K562 (cell line): ENCODE results near the gene TNIK. TPM values are rescaled to one million over a fixed set of nuclear protein-coding genes. Genes with fewer than 3 reads are reported as not detected.

Experiments used
- ATAC-seq: fragments of 200-7000 bp; cut with Tn5 transposase; 3 replicates; pipeline ENCODE4 v1.9.1; 2020; ENCODE audit warnings: moderate library complexity
- BruUV-seq: library from RNA; stranded (reverse); fragments of 400-500 nt; replicated peaks from 2 replicates; lab custom pipeline; 2021; lab: Mats Ljungman, UMichigan
- CTCF ChIA-PET: fragments of 300-600 bp; formaldehyde crosslinking; extraction: SDS; loops from one replicate; lab custom pipeline; 2021; ENCODE audit warnings: low intra/inter-chr PET ratio; lab: Yijun Ruan, JAX
- POLR2A ChIA-PET: fragments of 300-600, 350-650 bp; sonication (Branson Sonifier 250); formaldehyde crosslinking; extraction: SDS; loops from one replicate; lab custom pipeline; 2021; ENCODE audit warnings: antibody characterized with exemption, inconsistent platforms; lab: Yijun Ruan, JAX
- DNase-seq, 4 experiments: peaks; one replicate each; pipeline versions ENCODE4 v3.0.0 to v3.0.0-alpha.2; 2011 to 2018; ENCODE audit warnings: low spot score in 3 of 4, mixed read lengths in 3 of 4; ENCODE audit errors: extremely low read depth in 1 of 4
- FAIRE-seq: peaks from 2 replicates; lab custom pipeline; 2011; peaks lifted over from hg19 to GRCh38; lab: Jason Lieb, UNC
- H2AFZ ChIP-seq: 2 replicates; pipeline ENCODE4 v1.6.0; 2011; ENCODE audit warnings: low read depth, low read length, control low read depth, inconsistent platforms
- H3K27ac ChIP-seq: fragments of 200-600 bp; 3 replicates; pipeline ENCODE4 v1.8.0; 2011; ENCODE audit warnings: low read depth, mild to moderate bottlenecking, control low read depth, inconsistent platforms, low read length, moderate library complexity, mixed read lengths; ENCODE audit errors: extremely low read depth
- H3K27me3 ChIP-seq, 2 experiments: fragments of 300-600 bp in 1 of 2; 2 replicates in 1 of 2; 3 replicates in 1 of 2; pipeline versions ENCODE4 v1.6.0 to v1.8.0; 2011; ENCODE audit warnings: inconsistent platforms in 2 of 2, low read length in 2 of 2, mild to moderate bottlenecking in 1 of 2, mixed read lengths in 1 of 2, moderate library complexity in 1 of 2; ENCODE audit not compliant: control insufficient read depth in 2 of 2, insufficient read depth in 2 of 2
- H3K36me3 ChIP-seq: fragments of 300-600 bp; 3 replicates; pipeline ENCODE4 v1.8.0; 2011; ENCODE audit warnings: mild to moderate bottlenecking, low read length, inconsistent platforms; ENCODE audit not compliant: control insufficient read depth, insufficient read depth
- H3K4me1 ChIP-seq, 2 experiments: fragments of 200-600 bp in 1 of 2; replicated peaks in 1 of 2; 2 replicates in 1 of 2; 3 replicates in 1 of 2; pipeline versions ENCODE4 v1.5.1 to v1.8.0; 2011; ENCODE audit warnings: inconsistent platforms in 2 of 2, low read length in 2 of 2, mild to moderate bottlenecking in 1 of 2, mixed read lengths in 1 of 2, moderate library complexity in 1 of 2; ENCODE audit not compliant: control insufficient read depth in 2 of 2, insufficient read depth in 2 of 2
- H3K4me2 ChIP-seq: 2 replicates; pipeline ENCODE4 v1.6.1; 2011; ENCODE audit warnings: low read length, control low read depth, inconsistent platforms, mixed read lengths; ENCODE audit not compliant: insufficient read depth
- H3K4me3 ChIP-seq: fragments of 200-600 bp; sonication (generic), shearing (Covaris generic); 2 replicates; pipeline ENCODE4 v1.5.1; 2016; ENCODE audit warnings: control low read depth, inconsistent platforms
- H3K79me2 ChIP-seq: fragments of 200-600 bp; 3 replicates; pipeline ENCODE4 v1.8.0; 2011; ENCODE audit warnings: low read length, inconsistent platforms; ENCODE audit not compliant: control insufficient read depth, insufficient read depth
- H3K9ac ChIP-seq, 2 experiments: 2 replicates each; pipeline versions ENCODE4 v1.6.0 to v1.6.1; 2011; ENCODE audit warnings: low read depth in 2 of 2, low read length in 2 of 2, control low read depth in 1 of 2, inconsistent platforms in 1 of 2, mild to moderate bottlenecking in 1 of 2, mixed read lengths in 1 of 2; ENCODE audit not compliant: insufficient read depth in 1 of 2
- H3K9me1 ChIP-seq: one replicate; pipeline ENCODE4 v1.6.0; 2011; ENCODE audit warnings: inconsistent platforms, mild to moderate bottlenecking, low read length, moderate library complexity; ENCODE audit not compliant: control insufficient read depth, insufficient read depth
- H3K9me3 ChIP-seq: replicated peaks from 2 replicates; pipeline ENCODE4 v1.5.1; 2011; ENCODE audit warnings: low read depth, low read length, inconsistent platforms; ENCODE audit not compliant: control insufficient read depth, insufficient read depth
- H4K20me1 ChIP-seq: replicated peaks from 2 replicates; pipeline ENCODE4 v1.6.1; 2011; ENCODE audit warnings: low read length, inconsistent platforms, mixed read lengths; ENCODE audit not compliant: control insufficient read depth, insufficient read depth
- MAZ ChIP-seq, 2 experiments: fragments of 450-650 bp in 1 of 2; sonication (generic) in 1 of 2; formaldehyde crosslinking; IDR thresholded peaks in 1 of 2; conservative IDR thresholded peaks in 1 of 2; 2 replicates each; pipeline versions ENCODE4 v1.4.0 to v1.5.0; 2020; ENCODE audit warnings: mild to moderate bottlenecking in 1 of 2, missing genetic modification reagents in 1 of 2
- NRF1 ChIP-seq, 2 experiments: fragments of 450-650 bp; IDR thresholded peaks in 1 of 2; conservative IDR thresholded peaks in 1 of 2; 2 replicates each; pipeline ENCODE4 v1.6.1; 2014; ENCODE audit warnings: mild to moderate bottlenecking in 2 of 2
- ZBTB7A ChIP-seq: IDR thresholded peaks from 2 replicates; pipeline ENCODE4 v1.6.1; 2011; ENCODE audit warnings: low read depth, mild to moderate bottlenecking, low read length, moderate library complexity, borderline replicate concordance; ENCODE audit not compliant: control insufficient read depth
- WGBS: fragments of 100-300 bp; shearing (Covaris generic); methylation state at CpG from one replicate; pipeline ENCODE4 v1.1.6; 2016; ENCODE audit warnings: low coverage, mixed read lengths; ENCODE audit not compliant: insufficient coverage; ENCODE audit errors: missing lambda C conversion rate; 5-methylcytosine and 5-hydroxymethylcytosine counted together
- in situ Hi-C: fragments of 300-500 bp; cut with MboI; formaldehyde crosslinking; loops from 4 replicates; pipeline ENCODE4 v1.15.0; 2018; ENCODE audit warnings: inconsistent platforms, mixed read lengths
- intact Hi-C: fragments of 100-400 bp; cut with micrococcal nuclease; formaldehyde crosslinking; loops from 2 replicates; pipeline ENCODE4 v1.14.2; 2022
- polyA plus RNA-seq, 8 experiments: library from polyadenylated mRNA; depleted of rRNA in 4 of 8; stranded (reverse) in 5 of 8; unstranded in 3 of 8; fragments of >200 nt; fragmentation: Nextera tagmentation in 2 of 8; fragmentation: Illumina TruSeq in 1 of 8; extraction: Ambion mirVana in 2 of 8; extraction: Trizol in 1 of 8; gene quantifications; 2 replicates each; pipeline versions ENCODE4 v1.2.1 to v1.2.3, GENCODE V29; 2011 to 2014; ENCODE audit warnings: inconsistent platforms in 1 of 8, missing spikeins in 1 of 8
- total RNA-seq, 7 experiments: library from RNA; depleted of rRNA in 6 of 7; stranded (reverse); fragments of >200 nt in 6 of 7; fragmentation: Illumina TruSeq in 2 of 7; extraction: Trizol in 2 of 7; gene quantifications; 2 replicates each; pipeline versions ENCODE4 v1.2.1 to v1.2.3, GENCODE V29; 2011 to 2021; ENCODE audit warnings: low replicate concordance in 1 of 7
- TF ChIP-seq, protein P1 (sequence below): sonication (generic); formaldehyde crosslinking; IDR thresholded peaks from 2 replicates; pipeline ENCODE4 v1.8.0; 2023; ENCODE audit warnings: missing genetic modification reagents, mild to moderate bottlenecking, borderline replicate concordance

TNIK gene
- total and polyA plus RNA-seq, 9 of the 15 experiments (the other 6 are each of a cell fraction or from before 2014, with no cell fraction given), result 6.6 to 39.0 (median 24.7) TPM

DNA sequence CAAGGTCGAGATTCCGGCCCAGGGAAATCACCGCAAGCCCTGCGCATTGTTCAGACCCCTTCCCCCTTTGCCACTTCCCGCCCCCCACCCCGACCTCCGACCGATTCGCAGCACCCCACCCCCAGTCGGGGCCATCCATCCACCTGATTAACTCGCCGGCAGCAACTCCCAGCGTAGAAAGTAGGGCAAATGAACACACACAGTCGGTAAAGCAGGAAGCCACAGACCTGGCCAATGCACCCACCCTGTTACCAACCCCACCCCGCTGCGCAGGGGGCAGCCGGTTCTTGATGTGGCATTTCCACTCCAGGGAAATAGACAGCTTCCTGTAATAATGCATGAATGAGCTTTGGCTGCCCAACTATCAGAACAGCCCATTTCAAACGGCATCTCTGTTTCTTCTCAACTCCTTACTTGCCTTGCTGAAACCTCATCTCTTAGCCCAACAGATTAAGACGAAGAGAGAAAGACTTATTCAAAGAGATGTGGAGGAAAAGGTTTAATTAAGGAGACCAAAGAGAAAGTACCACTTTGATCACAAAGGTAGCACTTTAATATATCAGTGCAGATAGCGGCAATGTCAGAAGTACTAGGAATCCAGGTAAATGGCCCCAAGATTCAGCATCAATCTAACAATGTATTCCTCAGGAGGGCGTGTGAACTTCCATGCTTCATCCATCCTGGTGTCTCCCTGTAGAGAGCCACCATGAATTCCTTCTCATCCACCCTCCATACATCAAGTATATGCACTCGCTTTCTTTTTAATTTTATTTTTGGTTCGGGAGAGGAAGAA lies 1.9 kb downstream of the TNIK start:
- H4K20me1 ChIP-seq, result peaks cover 23% of the 10 kb centered on the region
- ATAC-seq, result no peak
- FAIRE-seq, result no peak
- WGBS, result 5% methylated on average over 16 of the region's 23 CpGs
- H3K4me3 ChIP-seq, result peak overlapping the region; percentile 57
- in situ Hi-C loops (no loop called here), intact Hi-C loops (loop anchor here (10.0 kb wide), 1 partner anchor 83 kb away; no protein-coding TSS in a partner anchor)
- H3K27ac ChIP-seq, result no peak overlapping the region; the same call in 2 of the 3 replicates
- peak overlapping the region; percentile 82 to 96; a peak in 3 of 4 replicates for H3K9ac ChIP-seq
- ChIA-PET CTCF (no interaction called here), POLR2A (interaction anchor here (1.3 to 2.3 kb wide), 2 partner anchors 11 to 353 kb away, joined by 5 to 7 read pairs; no protein-coding TSS in a partner anchor)
- TSS peak; percentile 44 for BruUV-seq
- no peaks in the 10 kb centered on the region for H3K27me3 ChIP-seq
- peak overlapping the region; percentile 94 for H3K4me2 ChIP-seq
- no peak for DNase-seq
- TF ChIP-seq NRF1 (conservative IDR thresholded peaks at IDR 0.05 in 1 of 2, IDR thresholded peaks at IDR 0.05 in 1 of 2) (0 out of 4 replicates have a peak, but pooled peaks of 1 of the 2 experiments have one; percentile 14), MAZ (CRISPR knock-in tag; conservative IDR thresholded peaks at IDR 0.05 in 1 of 2, IDR thresholded peaks at IDR 0.05 in 1 of 2) (0 out of 4 replicates have a peak, but pooled peaks of 1 of the 2 experiments have one; percentile 11), ZBTB7A (0 out of 2 replicates have a peak, but pooled peaks have one; percentile 20)
- TF ChIP-seq, protein P1, sequence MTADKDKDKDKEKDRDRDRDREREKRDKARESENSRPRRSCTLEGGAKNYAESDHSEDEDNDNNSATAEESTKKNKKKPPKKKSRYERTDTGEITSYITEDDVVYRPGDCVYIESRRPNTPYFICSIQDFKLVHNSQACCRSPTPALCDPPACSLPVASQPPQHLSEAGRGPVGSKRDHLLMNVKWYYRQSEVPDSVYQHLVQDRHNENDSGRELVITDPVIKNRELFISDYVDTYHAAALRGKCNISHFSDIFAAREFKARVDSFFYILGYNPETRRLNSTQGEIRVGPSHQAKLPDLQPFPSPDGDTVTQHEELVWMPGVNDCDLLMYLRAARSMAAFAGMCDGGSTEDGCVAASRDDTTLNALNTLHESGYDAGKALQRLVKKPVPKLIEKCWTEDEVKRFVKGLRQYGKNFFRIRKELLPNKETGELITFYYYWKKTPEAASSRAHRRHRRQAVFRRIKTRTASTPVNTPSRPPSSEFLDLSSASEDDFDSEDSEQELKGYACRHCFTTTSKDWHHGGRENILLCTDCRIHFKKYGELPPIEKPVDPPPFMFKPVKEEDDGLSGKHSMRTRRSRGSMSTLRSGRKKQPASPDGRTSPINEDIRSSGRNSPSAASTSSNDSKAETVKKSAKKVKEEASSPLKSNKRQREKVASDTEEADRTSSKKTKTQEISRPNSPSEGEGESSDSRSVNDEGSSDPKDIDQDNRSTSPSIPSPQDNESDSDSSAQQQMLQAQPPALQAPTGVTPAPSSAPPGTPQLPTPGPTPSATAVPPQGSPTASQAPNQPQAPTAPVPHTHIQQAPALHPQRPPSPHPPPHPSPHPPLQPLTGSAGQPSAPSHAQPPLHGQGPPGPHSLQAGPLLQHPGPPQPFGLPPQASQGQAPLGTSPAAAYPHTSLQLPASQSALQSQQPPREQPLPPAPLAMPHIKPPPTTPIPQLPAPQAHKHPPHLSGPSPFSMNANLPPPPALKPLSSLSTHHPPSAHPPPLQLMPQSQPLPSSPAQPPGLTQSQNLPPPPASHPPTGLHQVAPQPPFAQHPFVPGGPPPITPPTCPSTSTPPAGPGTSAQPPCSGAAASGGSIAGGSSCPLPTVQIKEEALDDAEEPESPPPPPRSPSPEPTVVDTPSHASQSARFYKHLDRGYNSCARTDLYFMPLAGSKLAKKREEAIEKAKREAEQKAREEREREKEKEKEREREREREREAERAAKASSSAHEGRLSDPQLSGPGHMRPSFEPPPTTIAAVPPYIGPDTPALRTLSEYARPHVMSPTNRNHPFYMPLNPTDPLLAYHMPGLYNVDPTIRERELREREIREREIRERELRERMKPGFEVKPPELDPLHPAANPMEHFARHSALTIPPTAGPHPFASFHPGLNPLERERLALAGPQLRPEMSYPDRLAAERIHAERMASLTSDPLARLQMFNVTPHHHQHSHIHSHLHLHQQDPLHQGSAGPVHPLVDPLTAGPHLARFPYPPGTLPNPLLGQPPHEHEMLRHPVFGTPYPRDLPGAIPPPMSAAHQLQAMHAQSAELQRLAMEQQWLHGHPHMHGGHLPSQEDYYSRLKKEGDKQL (CRISPR knock-in tag), result no peak
- H3K36me3 ChIP-seq, result no peaks in the 10 kb centered on the region
- H3K9me1 ChIP-seq, result peaks cover 4% of the 10 kb centered on the region
- H3K9me3 ChIP-seq, result no peaks in the 10 kb centered on the region
- peaks cover 92% of the 10 kb centered on the region for H3K79me2 ChIP-seq
- H2AFZ ChIP-seq, result peak overlapping the region; percentile 35; the same call in 1 of the 2 replicates
- H3K4me1 ChIP-seq, result peaks cover 15 to 37% of the 10 kb centered on the region in 2 experiments
